ENCODE data around the gene CEP97.

The CEP97 gene

GRCh38 chr3:101811875-101812274 lies 87.5 kb downstream of the CEP97 start:
- DNase-seq: no peak

DNA sequence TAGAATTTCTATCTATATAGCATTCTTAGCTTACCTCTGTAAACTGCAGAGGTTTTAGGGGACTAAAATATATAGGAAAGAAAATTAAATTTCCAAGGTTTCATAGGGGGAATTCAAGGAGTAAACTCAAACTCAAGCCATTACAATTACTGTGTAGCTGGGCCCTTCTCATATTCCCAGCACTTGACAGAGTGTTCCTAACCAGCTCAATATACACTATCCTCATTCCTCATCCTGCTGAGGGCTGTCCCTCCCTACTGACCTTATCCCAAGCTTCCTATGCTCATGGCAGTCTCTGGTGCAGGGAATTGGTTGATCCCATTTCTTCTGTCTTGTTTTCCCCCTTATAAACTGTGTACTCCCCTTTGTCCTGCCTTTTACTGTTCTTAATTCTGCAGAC lies 88.5 kb downstream of the CEP97 start:
- DNase-seq: no peak

- no peak for DNase-seq
Observed at GRCh38 chr3:101813817-101814440, 89.5 kb downstream of the CEP97 start.

- no peak for DNase-seq
Observed at GRCh38 chr3:101814835-101815234, 90.4 kb downstream of the CEP97 start.

GRCh38 chr3:101816215-101817149 lies 92.1 kb downstream of the CEP97 start:
- DNase-seq: no peak

DNA sequence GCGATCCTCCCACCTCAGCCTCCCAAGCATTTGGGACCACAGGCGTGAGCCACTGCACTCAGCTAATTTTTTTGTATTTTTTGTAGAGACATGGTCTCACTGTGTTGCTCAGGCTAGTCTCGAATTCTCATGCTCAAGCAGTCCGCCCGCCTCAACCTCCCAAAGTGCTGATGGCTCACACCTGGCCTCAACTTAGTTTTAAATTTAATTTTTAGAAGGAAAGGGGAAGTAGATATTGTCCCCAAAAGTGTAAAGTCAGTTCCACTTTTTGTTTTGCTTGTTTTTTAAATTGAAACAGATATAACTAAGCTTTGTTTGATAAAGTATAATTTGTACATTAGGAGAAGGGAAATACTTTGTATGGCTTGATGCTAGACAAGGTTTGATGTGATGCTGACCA lies 93.6 kb downstream of the CEP97 start:
- DNase-seq: no peak

DNA sequence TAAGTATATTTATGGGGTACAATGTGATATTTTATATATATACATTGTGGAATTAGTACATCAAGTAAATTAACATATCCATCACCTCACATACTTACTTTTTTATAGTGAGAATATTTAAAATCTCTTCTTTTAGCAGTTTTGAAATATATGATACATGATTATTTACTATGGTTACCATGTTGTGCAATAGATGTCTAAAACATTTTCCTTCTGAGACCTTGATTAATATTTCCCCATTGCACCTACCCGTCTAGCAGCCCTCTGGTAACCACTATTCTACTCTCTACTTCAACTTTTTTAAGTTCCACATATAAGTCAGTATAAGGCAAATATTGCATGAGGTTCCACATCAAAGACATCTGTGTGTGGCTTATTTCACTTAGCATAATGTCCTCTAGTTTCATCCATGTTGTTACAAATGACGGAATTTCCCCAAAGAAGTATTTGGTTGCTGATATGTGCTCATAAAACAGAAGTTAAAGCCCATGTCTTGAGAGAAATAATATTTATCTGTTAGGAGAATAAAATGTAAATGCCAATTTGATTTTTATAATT lies 95.3 kb downstream of the CEP97 start:
- DNase-seq: no peak
